ENCODE measurements around the gene TNRC6A. TPM values are rescaled to one million over a fixed set of nuclear protein-coding genes. Genes with fewer than 3 reads are reported as not detected.
"Not testable (repeated sequence)": the region's sequence is repeated elsewhere in the genome, so short reads cannot be mapped to it uniquely, and the experiment has no call there.

The TNRC6A gene
- total and polyA plus RNA-seq, 2 of the 13 experiments (the other 11 are each of a cell fraction or from before 2014, with no cell fraction given) = 30.9 to 43.6 TPM

- FAIRE-seq; H3K79me2 ChIP-seq (ENCODE audit: insufficient read depth, low read length); intact Hi-C loops (cut with micrococcal nuclease; ENCODE audit: unreplicated experiment); BruUV-seq (replicated peaks); ATAC-seq; H4K20me1 ChIP-seq (ENCODE audit: insufficient read depth, low read length); H3K27me3 ChIP-seq (ENCODE audit: control insufficient read depth in 1 of 2, insufficient read depth in 2 of 2, low read length in 2 of 2); H3K4me2 ChIP-seq (ENCODE audit: low read depth, low read length); H3K9me3 ChIP-seq (ENCODE audit: low read length); in situ Hi-C loops (cut with HindIII; ENCODE audit: extremely low pct_ligation_motif_present, low pct_unique_long_range_greater_than_20kb); H3K36me3 ChIP-seq (replicated peaks in 1 of 2; ENCODE audit: control insufficient read depth in 1 of 2, insufficient read depth in 2 of 2, low read length in 2 of 2); H2AFZ ChIP-seq (ENCODE audit: low read length); DNase-seq (ENCODE audit: low spot score); CTCF ChIA-PET (ENCODE audit: low intra/inter-chr PET ratio, low total read pairs); H3K9ac ChIP-seq (ENCODE audit: insufficient read depth, low read depth, low read length); POLR2A ChIA-PET; H3K4me3 ChIP-seq (replicated peaks in 1 of 3; ENCODE audit: insufficient read depth in 1 of 3, low read depth in 2 of 3, low read length in 3 of 3); H3K27ac ChIP-seq (ENCODE audit: extremely low read length, insufficient read depth, low read length): not testable (repeated sequence)
- H3K4me1 ChIP-seq (ENCODE audit: insufficient read depth, low read length) = peaks cover 19% of the 10 kb centered on the region
- WGBS (ENCODE audit: low lambda C conversion rate) = 6% methylated on average over 7 of the region's 7 CpGs
Measured at GRCh38 chr16:24707760-24708159, 21.7 kb upstream of the TNRC6A start.

GRCh38 chr16:24713379-24713778, 16.1 kb upstream of the TNRC6A start:
- Histone ChIP-seq H4K20me1 (ENCODE audit: insufficient read depth, low read length) (no peaks in the 10 kb centered on the region), H3K4me2 (ENCODE audit: low read depth, low read length) (no peak overlapping the region), H3K27ac (ENCODE audit: extremely low read length, insufficient read depth, low read length) (no peak overlapping the region), H2AFZ (ENCODE audit: low read length) (no peak overlapping the region), H3K27me3 (ENCODE audit: control insufficient read depth in 1 of 2, insufficient read depth in 2 of 2, low read length in 2 of 2) (no peaks in the 10 kb centered on the region), H3K4me1 (ENCODE audit: insufficient read depth, low read length) (no peaks in the 10 kb centered on the region), H3K9ac (ENCODE audit: insufficient read depth, low read depth, low read length) (no peak overlapping the region), H3K9me3 (ENCODE audit: low read length) (no peaks in the 10 kb centered on the region), H3K36me3 (replicated peaks in 1 of 2; ENCODE audit: control insufficient read depth in 1 of 2, insufficient read depth in 2 of 2, low read length in 2 of 2) (no peaks in the 10 kb centered on the region), H3K79me2 (ENCODE audit: insufficient read depth, low read length) (no peaks in the 10 kb centered on the region), H3K4me3 (replicated peaks in 1 of 3; ENCODE audit: insufficient read depth in 1 of 3, low read depth in 2 of 3, low read length in 3 of 3) (no peak overlapping the region)
- ChIA-PET POLR2A (no interaction called here), CTCF (ENCODE audit: low intra/inter-chr PET ratio, low total read pairs) (no interaction called here)
- TF ChIP-seq ZNF317 (CRISPR knock-in tag; IDR thresholded peaks at IDR 0.05) (peak; percentile 99), KLF15 (CRISPR knock-in tag; IDR thresholded peaks at IDR 0.05; ENCODE audit: borderline replicate concordance) (no peak)
- FAIRE-seq (no peak), DNase-seq (ENCODE audit: low spot score) (no peak), ATAC-seq (no peak)
- in situ Hi-C loops (cut with HindIII; ENCODE audit: extremely low pct_ligation_motif_present, low pct_unique_long_range_greater_than_20kb) = no loop called here
- no TSS peak for BruUV-seq (replicated peaks)
- intact Hi-C loops (cut with micrococcal nuclease; ENCODE audit: unreplicated experiment) = no loop called here

- Histone ChIP-seq H3K9ac (ENCODE audit: insufficient read depth, low read depth, low read length) (no peak overlapping the region), H4K20me1 (ENCODE audit: insufficient read depth, low read length) (no peaks in the 10 kb centered on the region), H3K9me3 (ENCODE audit: low read length) (no peaks in the 10 kb centered on the region), H3K27ac (ENCODE audit: extremely low read length, insufficient read depth, low read length) (no peak overlapping the region), H3K4me1 (ENCODE audit: insufficient read depth, low read length) (no peaks in the 10 kb centered on the region), H3K4me2 (ENCODE audit: low read depth, low read length) (no peak overlapping the region), H3K4me3 (replicated peaks in 1 of 3; ENCODE audit: insufficient read depth in 1 of 3, low read depth in 2 of 3, low read length in 3 of 3) (no peak overlapping the region), H3K36me3 (replicated peaks in 1 of 2; ENCODE audit: control insufficient read depth in 1 of 2, insufficient read depth in 2 of 2, low read length in 2 of 2) (no peaks in the 10 kb centered on the region), H3K27me3 (ENCODE audit: control insufficient read depth in 1 of 2, insufficient read depth in 2 of 2, low read length in 2 of 2) (peaks cover 0 to 7% of the 10 kb centered on the region in 2 experiments; a peak in 1 of 5 replicates), H2AFZ (ENCODE audit: low read length) (no peak overlapping the region), H3K79me2 (ENCODE audit: insufficient read depth, low read length) (no peaks in the 10 kb centered on the region)
- intact Hi-C loops (cut with micrococcal nuclease; ENCODE audit: unreplicated experiment) = no loop called here
- in situ Hi-C loops (cut with HindIII; ENCODE audit: extremely low pct_ligation_motif_present, low pct_unique_long_range_greater_than_20kb) = no loop called here
- CTCF ChIA-PET (ENCODE audit: low intra/inter-chr PET ratio, low total read pairs) = no interaction called here
- no peak for DNase-seq (ENCODE audit: low spot score)
- BruUV-seq (replicated peaks) = no TSS peak
- no peak for FAIRE-seq
- POLR2A ChIA-PET = no interaction called here
- 47% methylated on average over 6 of the region's 6 CpGs for WGBS (ENCODE audit: low lambda C conversion rate)
- no peak for ATAC-seq
- TF ChIP-seq HMGA1 (CRISPR knock-in tag; conservative IDR thresholded peaks at IDR 0.05) (no peak), MXD1 (CRISPR knock-in tag; IDR thresholded peaks at IDR 0.05) (no peak), ZNF362 (CRISPR knock-in tag; IDR thresholded peaks at IDR 0.05; ENCODE audit: borderline replicate concordance) (no peak), PAF1 (CRISPR knock-in tag; IDR thresholded peaks at IDR 0.05) (no peak), THAP8 (CRISPR knock-in tag; IDR thresholded peaks at IDR 0.05; ENCODE audit: borderline replicate concordance) (no peak), GTF3A (CRISPR knock-in tag; conservative IDR thresholded peaks at IDR 0.05) (no peak), IRX3 (CRISPR knock-in tag; IDR thresholded peaks at IDR 0.05; ENCODE audit: borderline replicate concordance, low read depth) (no peak), TBP (CRISPR knock-in tag; IDR thresholded peaks at IDR 0.05) (no peak), TAF15 (IDR thresholded peaks at IDR 0.05; ENCODE audit: low read depth, low read length, poor library complexity, severe bottlenecking) (no peak)
Measured at GRCh38 chr16:24717411-24717810, 12.0 kb upstream of the TNRC6A start.
